22Rv1 (cell line): Measurements from ENCODE around the gene CTNNA3.

Experiments used
- ZFX ChIP-seq: fragments of 450-650 bp; IDR thresholded peaks from 2 replicates; pipeline ENCODE4 v1.6.1; 2017; ENCODE audit warnings: antibody characterized with exemption, borderline replicate concordance
- TF ChIP-seq, protein P1 (sequence below): fragments of 450-650 bp; IDR thresholded peaks from 2 replicates; pipeline ENCODE4 v1.5.1; 2017; ENCODE audit warnings: mild to moderate bottlenecking

DNA sequence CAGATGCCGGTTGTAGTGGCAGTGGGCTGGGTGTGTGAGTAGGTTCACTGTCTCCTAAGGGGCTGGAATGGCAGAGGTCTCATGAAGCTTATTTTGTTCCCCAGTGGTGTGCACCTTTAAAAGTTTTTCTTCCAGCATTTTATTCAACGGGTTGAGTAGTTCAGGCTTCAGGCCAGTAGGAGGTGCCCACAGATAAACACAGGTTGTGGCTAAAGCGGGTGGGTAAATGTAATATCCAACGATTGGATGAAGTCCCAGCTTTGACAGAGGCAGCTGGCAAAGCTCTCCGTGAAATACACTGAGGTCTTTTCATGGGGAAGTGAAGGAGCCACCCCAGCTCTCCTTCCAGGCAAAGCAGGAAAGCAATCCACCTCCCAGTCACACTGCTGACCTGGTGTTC, 1109.9 kb downstream of the CTNNA3 start:
- TF ChIP-seq, protein P1, sequence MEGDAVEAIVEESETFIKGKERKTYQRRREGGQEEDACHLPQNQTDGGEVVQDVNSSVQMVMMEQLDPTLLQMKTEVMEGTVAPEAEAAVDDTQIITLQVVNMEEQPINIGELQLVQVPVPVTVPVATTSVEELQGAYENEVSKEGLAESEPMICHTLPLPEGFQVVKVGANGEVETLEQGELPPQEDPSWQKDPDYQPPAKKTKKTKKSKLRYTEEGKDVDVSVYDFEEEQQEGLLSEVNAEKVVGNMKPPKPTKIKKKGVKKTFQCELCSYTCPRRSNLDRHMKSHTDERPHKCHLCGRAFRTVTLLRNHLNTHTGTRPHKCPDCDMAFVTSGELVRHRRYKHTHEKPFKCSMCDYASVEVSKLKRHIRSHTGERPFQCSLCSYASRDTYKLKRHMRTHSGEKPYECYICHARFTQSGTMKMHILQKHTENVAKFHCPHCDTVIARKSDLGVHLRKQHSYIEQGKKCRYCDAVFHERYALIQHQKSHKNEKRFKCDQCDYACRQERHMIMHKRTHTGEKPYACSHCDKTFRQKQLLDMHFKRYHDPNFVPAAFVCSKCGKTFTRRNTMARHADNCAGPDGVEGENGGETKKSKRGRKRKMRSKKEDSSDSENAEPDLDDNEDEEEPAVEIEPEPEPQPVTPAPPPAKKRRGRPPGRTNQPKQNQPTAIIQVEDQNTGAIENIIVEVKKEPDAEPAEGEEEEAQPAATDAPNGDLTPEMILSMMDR = peak; percentile 41
- TF ChIP-seq ZFX = no peak
